Endothelial cell of umbilical vein (primary cell): ENCODE data around the gene HHEX. TPM values are rescaled to one million over a fixed set of nuclear protein-coding genes. Genes with fewer than 3 reads are reported as not detected.

ENCODE experiments used
- BruUV-seq: library from RNA; stranded (reverse); fragments of 400-500 nt; replicated peaks from 2 replicates; lab custom pipeline; 2021; lab: Mats Ljungman, UMichigan
- CTCF ChIA-PET: fragments of 300-600, 350-600 bp; sonication (Branson Sonifier 250); formaldehyde crosslinking; loops from one replicate; lab custom pipeline; 2021; ENCODE audit warnings: antibody characterized with exemption, inconsistent platforms; lab: Charles Lee
- POLR2A ChIA-PET: fragments of 300-600, 350-600 bp; sonication (Branson Sonifier 250); formaldehyde crosslinking; loops from one replicate; lab custom pipeline; 2021; ENCODE audit warnings: antibody characterized with exemption, inconsistent platforms; lab: Charles Lee
- DNase-seq: peaks from one replicate; pipeline ENCODE4 v3.0.0-alpha.2; 2011; ENCODE audit warnings: low read depth, low spot score
- FAIRE-seq: peaks from 2 replicates; lab custom pipeline; 2011; peaks lifted over from hg19 to GRCh38; lab: Jason Lieb, UNC
- H2AFZ ChIP-seq: 2 replicates; pipeline ENCODE4 v1.6.0; 2012; ENCODE audit warnings: low read depth, low read length, control low read depth, inconsistent platforms
- H3K27ac ChIP-seq: 2 replicates; pipeline ENCODE4 v1.5.1; 2011; ENCODE audit warnings: low read depth, mild to moderate bottlenecking, control low read depth, low read length, moderate library complexity; ENCODE audit not compliant: insufficient read depth
- H3K27me3 ChIP-seq, 2 experiments: 2 replicates each; pipeline versions ENCODE4 v1.6.0 to v1.6.1; 2011; ENCODE audit warnings: low read length in 2 of 2, mixed read lengths in 1 of 2; ENCODE audit not compliant: control insufficient read depth in 2 of 2, insufficient read depth in 2 of 2
- H3K36me3 ChIP-seq, 2 experiments: 2 replicates in 1 of 2; 3 replicates in 1 of 2; pipeline ENCODE4 v1.5.1; 2011; ENCODE audit warnings: low read length in 2 of 2, mild to moderate bottlenecking in 1 of 2, moderate library complexity in 1 of 2; ENCODE audit not compliant: control insufficient read depth in 2 of 2, insufficient read depth in 2 of 2; ENCODE audit errors: extremely low read depth in 1 of 2
- H3K4me1 ChIP-seq: 3 replicates; pipeline ENCODE4 v1.5.1; 2011; ENCODE audit warnings: mild to moderate bottlenecking, low read length; ENCODE audit not compliant: control insufficient read depth, insufficient read depth; ENCODE audit errors: extremely low read depth
- H3K4me2 ChIP-seq: 2 replicates; pipeline ENCODE4 v1.6.1; 2011; ENCODE audit warnings: low read length, control low read depth, mixed read lengths; ENCODE audit not compliant: insufficient read depth
- H3K4me3 ChIP-seq, 3 experiments: fragments of 200-600 bp in 1 of 3; sonication (generic), shearing (Covaris generic) in 1 of 3; replicated peaks in 1 of 3; 2 replicates each; pipeline ENCODE4 v1.5.1; 2011 to 2016; ENCODE audit warnings: control low read depth in 3 of 3, low read length in 3 of 3, mild to moderate bottlenecking in 2 of 3, inconsistent platforms in 1 of 3, low read depth in 1 of 3, moderate library complexity in 1 of 3; ENCODE audit not compliant: insufficient read depth in 1 of 3
- H3K79me2 ChIP-seq: 2 replicates; pipeline ENCODE4 v1.6.0; 2012; ENCODE audit warnings: low read length, inconsistent platforms; ENCODE audit not compliant: control insufficient read depth, insufficient read depth
- H3K9ac ChIP-seq: replicated peaks from 2 replicates; pipeline ENCODE3; 2011; ENCODE audit warnings: low read length, control low read depth; ENCODE audit not compliant: insufficient read depth; ENCODE audit errors: extremely low read depth
- H3K9me1 ChIP-seq: replicated peaks from 3 replicates; pipeline ENCODE4 v1.6.0; 2011; ENCODE audit warnings: mild to moderate bottlenecking, low read length; ENCODE audit not compliant: control insufficient read depth, insufficient read depth; ENCODE audit errors: extremely low read depth
- H3K9me3 ChIP-seq: replicated peaks from 2 replicates; pipeline ENCODE4 v1.5.1; 2012; ENCODE audit warnings: low read length, inconsistent platforms; ENCODE audit not compliant: control insufficient read depth, insufficient read depth
- H4K20me1 ChIP-seq: replicated peaks from 2 replicates; pipeline ENCODE3; 2011; ENCODE audit warnings: mild to moderate bottlenecking, low read length; ENCODE audit not compliant: control insufficient read depth, insufficient read depth; ENCODE audit errors: extremely low read depth
- GATA2 ChIP-seq: IDR thresholded peaks from 2 replicates; pipeline ENCODE4 v1.7.0; 2011; ENCODE audit warnings: low read depth, mild to moderate bottlenecking, moderate library complexity, mixed read lengths, low read length; ENCODE audit not compliant: insufficient read length, insufficient read depth
- POLR2AphosphoS5 ChIP-seq: IDR thresholded peaks from 2 replicates; pipeline ENCODE4 v1.6.1; 2012; ENCODE audit warnings: low read depth, mild to moderate bottlenecking, control low read depth, low read length, moderate library complexity; ENCODE audit not compliant: insufficient read depth
- dilution Hi-C: fragments of 300-500 bp; cut with MboI; formaldehyde crosslinking; loops from one replicate; pipeline ENCODE4 v1.15.0; 2019; ENCODE audit warnings: low sequenced_read_pairs; ENCODE audit not compliant: extremely low pct_ligation_motif_present
- intact Hi-C: fragments of 100-400 bp; cut with micrococcal nuclease; formaldehyde crosslinking; loops from one replicate; pipeline ENCODE4 v1.10.0; 2022
- polyA plus RNA-seq, 4 experiments: library from polyadenylated mRNA; depleted of rRNA in 3 of 4; stranded (reverse) in 3 of 4; unstranded in 1 of 4; fragments of >200 nt; gene quantifications; 2 replicates each; pipeline versions ENCODE4 v1.2.1 to v1.2.3, GENCODE V29; 2011 to 2012; ENCODE audit warnings: missing spikeins in 1 of 4
- total RNA-seq: library from RNA; stranded (reverse); gene quantifications from 2 replicates; pipeline ENCODE4 v1.2.3, GENCODE V29; 2021
- TF ChIP-seq, protein P1 (sequence below), 2 donors: IDR thresholded peaks; 1 replicate in 1 of 2; 2 replicates in 1 of 2; pipeline ENCODE4 v1.5.1; 2011; ENCODE audit warnings: low read length in 2 of 2, mild to moderate bottlenecking in 2 of 2, moderate library complexity in 2 of 2, control low read depth in 1 of 2, inconsistent platforms in 1 of 2, low read depth in 1 of 2; ENCODE audit not compliant: insufficient read depth in 1 of 2; ENCODE audit errors: extremely low read depth in 1 of 2
- TF ChIP-seq, protein P2 (sequence below): IDR thresholded peaks from 2 replicates; pipeline ENCODE4 v1.6.1; 2011; ENCODE audit not compliant: insufficient read depth, insufficient read length

The HHEX gene
- total and polyA plus RNA-seq, 2 donors (not counting 3 experiments of a cell fraction or from before 2014, with no cell fraction given) = 81.0 to 110 TPM

DNA sequence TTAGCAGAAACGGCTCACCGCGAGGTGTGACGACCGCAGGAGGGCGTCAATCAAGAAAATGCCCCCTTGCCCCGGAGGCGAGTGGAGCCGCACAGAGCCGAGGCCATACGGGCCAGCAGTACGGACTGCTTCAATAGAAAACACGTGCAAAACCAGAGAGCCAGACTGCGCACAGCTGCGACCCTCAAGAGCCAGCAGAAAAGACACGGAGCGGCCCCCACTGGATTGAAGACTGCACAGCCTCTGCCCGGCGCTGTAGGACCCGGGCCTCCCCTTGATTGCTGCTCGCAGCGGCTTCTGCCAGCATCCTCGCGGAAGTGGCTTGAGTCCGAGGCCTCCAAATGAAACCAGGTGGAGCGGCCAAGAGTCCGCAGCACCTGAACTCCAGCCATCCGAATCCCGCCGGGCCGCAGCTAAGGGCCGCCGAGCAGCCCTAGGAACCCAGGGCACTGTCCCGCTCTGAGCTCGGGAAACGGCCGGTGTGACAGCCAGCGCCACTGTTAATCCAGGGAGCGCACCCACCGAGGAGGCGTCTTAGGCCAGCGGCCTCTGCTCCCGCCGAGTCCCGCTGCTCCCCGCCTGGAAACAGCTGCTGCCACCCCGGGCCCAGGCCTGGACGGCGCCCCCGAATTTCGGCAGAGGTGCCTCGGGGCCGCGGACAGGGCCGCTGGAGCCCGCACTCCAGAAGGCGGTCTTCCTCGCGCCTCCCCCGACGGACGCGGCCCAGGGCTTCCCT is 660 bp upstream of the HHEX start:
- H3K9me3 ChIP-seq = peaks cover 3% of the 10 kb centered on the region
- DNase-seq (peak; percentile 67), FAIRE-seq (peak; percentile 50)
- H4K20me1 ChIP-seq = peaks cover 5% of the 10 kb centered on the region
- intact Hi-C loops (loop anchor here (1.0 kb wide), 2 partner anchors 116 to 172 kb away; no protein-coding TSS in a partner anchor), dilution Hi-C loops (no loop called here)
- CTCF ChIA-PET = interaction anchor here (0.6 to 5.6 kb wide), 19 partner anchors 10 to 436 kb away, joined by 3 to 61 read pairs (median 5); partner anchors contain the start of genes EXOC6 and IDE
- H3K9me1 ChIP-seq = no peaks in the 10 kb centered on the region
- H3K79me2 ChIP-seq = peaks cover 49% of the 10 kb centered on the region
- TF ChIP-seq GATA2 = no peak
- TF ChIP-seq, protein P1, sequence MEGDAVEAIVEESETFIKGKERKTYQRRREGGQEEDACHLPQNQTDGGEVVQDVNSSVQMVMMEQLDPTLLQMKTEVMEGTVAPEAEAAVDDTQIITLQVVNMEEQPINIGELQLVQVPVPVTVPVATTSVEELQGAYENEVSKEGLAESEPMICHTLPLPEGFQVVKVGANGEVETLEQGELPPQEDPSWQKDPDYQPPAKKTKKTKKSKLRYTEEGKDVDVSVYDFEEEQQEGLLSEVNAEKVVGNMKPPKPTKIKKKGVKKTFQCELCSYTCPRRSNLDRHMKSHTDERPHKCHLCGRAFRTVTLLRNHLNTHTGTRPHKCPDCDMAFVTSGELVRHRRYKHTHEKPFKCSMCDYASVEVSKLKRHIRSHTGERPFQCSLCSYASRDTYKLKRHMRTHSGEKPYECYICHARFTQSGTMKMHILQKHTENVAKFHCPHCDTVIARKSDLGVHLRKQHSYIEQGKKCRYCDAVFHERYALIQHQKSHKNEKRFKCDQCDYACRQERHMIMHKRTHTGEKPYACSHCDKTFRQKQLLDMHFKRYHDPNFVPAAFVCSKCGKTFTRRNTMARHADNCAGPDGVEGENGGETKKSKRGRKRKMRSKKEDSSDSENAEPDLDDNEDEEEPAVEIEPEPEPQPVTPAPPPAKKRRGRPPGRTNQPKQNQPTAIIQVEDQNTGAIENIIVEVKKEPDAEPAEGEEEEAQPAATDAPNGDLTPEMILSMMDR (IDR thresholded peaks at IDR 0.05; ENCODE audit: extremely low read depth in 1 of 2, insufficient read depth in 1 of 2, low read depth in 1 of 2, low read length in 2 of 2) = peak in 1 of 2 donors; percentile 15
- TF ChIP-seq POLR2AphosphoS5 = peak; percentile 16
- TF ChIP-seq, protein P2, sequence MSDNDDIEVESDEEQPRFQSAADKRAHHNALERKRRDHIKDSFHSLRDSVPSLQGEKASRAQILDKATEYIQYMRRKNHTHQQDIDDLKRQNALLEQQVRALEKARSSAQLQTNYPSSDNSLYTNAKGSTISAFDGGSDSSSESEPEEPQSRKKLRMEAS = no peak
- no peaks in the 10 kb centered on the region for H3K27me3 ChIP-seq
- peak overlapping the region; percentile 73 for H3K4me2 ChIP-seq
- peaks cover 25% of the 10 kb centered on the region for H3K4me1 ChIP-seq
- H2AFZ ChIP-seq = peak overlapping the region; percentile 21
- H3K4me3 ChIP-seq = peak overlapping the region; percentile 47 to 66 (median 54)
- peak overlapping the region; percentile 61 for H3K27ac ChIP-seq
- POLR2A ChIA-PET = interaction anchor here (0.6 to 3.7 kb wide), 10 partner anchors 8 to 150 kb away, joined by 3 to 24 read pairs (median 3); no protein-coding TSS in a partner anchor
- peaks cover 0 to 15% of the 10 kb centered on the region in 2 experiments for H3K36me3 ChIP-seq
- BruUV-seq = TSS peak; percentile 9
- peak overlapping the region; percentile 69 for H3K9ac ChIP-seq
